ENCODE measurements around the gene NOTCH4.
"Not testable (repeated sequence)": the region's sequence is repeated elsewhere in the genome, so short reads cannot be mapped to it uniquely, and the experiment has no call there.

Gene NOTCH4

DNA sequence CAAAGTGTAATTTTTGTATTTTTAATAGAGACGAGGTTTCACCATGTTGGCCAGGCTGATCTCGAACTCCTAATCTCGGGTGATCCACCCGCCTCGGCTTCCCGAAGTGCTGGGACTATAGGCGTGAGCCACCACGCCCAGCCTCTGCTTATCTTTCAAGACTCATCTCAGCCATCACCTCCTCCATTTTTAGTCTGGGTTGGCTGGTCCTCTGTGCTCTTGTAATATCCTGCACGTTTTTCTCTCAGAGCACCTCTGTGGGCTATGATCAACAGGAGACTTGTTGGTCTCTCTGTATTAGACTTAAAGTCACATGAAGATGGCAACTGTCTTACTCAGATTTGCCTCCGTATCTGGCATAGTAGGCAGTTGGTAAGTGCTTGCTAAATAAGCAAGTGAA lies 7.6 kb downstream of the NOTCH4 start:
- DNase-seq, result peak; percentile 65

DNA sequence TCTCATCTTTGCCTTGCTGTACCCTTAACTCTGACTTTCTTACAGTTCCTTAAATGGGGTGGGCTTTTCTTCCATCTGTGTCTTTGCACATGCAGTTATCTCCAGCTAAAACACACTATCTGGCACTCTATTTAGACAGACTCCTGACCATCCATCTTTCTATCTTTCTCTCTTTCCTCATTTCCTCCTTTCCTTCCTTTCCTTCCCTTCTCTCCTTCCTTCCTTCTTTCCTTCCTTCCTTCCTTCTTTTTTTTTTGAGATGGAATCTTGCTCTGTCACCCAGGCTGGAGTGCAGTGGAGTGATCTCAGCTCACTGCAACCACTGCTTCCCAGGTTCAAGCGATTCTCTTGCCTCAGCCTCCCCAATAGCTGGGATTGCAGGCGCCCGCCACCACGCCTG lies 8.2 kb downstream of the NOTCH4 start:
- DNase-seq, result no peak

DNA sequence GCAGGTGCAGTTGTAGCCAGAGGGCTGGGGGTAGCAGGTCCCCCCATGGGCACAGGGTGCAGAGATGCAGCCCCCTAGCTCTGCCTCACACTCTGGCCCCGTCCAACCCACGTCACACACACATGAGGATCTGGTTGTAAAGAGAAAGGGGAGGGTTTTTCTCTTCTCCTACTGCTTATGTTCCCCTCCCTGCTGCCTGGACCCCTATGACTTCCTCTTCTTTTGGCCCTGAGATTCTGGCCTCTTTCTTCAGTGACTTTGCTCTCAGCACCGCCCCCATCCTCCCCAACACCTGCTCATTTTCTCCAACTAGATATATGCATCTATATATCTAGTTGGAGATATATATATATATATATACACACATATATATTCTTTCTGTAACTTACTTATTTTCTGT lies 9.7 kb downstream of the NOTCH4 start:
- DNase-seq, result no peak

DNA sequence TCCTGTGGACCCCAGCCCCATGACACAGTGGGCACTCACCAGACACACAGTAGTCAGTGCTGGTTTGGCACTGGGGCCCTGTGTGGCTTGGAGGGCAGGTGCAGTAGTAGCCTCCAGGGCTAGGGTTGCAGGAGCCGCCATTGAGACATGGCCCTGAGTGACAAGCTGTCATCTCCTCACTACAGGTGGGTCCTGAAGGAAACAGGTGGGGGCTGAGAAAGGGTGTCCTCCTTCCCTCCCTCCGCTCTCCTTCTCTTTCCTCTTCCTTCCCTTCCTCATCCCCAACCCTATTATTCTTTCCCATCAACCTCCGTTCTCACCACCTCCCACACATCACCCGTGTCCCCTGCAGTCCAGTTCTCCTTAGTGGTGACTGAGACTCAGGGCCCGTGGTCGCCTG lies 10.2 kb downstream of the NOTCH4 start:
- no peak for DNase-seq

DNA sequence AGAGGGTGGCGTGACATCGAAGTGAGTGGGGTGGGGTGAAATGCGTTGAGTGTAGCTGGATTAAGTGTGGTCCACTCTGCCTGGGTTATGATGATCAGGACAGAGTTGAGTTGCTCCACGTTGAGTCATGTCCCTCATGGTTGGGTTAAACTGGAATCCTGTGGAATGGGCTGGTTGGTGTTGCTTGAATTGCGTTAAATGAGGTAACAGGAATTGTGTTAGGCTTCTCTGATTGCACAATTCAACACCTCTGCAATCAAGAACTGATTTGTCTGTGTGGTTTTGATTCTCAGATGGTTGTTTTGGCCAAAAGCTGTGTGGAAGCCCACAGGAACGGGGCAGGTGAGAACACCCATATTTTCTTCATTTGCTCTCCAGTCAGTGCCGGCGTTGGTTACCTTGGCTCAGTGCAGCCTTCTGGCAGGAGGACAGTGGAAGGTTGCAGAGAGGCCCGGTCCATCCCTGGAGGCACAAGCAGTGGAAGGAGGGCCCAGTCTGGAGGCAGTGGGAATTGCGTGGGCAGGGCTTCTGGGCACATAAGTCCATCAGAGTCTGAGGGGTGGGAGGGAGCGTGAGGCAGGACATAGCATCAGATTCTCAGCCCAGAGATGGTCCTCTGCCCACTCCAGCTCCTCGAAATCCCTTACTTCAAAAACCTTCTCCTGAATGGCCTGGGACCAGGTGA lies 11.6 kb downstream of the NOTCH4 start:
- DNase-seq, result no peak

DNA sequence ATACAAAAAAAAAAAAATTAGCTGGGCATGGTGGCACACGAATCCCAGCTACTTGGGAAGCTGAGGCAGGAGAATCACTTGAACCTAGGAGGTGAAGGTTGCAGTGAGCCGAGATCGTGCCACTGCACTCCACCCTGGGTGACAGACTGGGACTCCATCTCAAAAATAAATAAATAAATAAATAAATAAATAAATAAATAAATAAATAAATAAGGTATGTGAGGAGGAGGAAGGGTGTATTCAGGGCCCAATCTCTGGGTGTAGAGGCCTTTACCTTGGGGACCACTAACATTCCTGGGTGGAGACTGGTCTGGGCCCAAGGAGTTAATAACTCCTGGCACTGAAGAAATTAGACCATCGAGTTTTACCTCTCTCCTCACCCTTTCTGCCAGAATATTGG lies 12.4 kb downstream of the NOTCH4 start:
- not testable (repeated sequence) for DNase-seq

DNA sequence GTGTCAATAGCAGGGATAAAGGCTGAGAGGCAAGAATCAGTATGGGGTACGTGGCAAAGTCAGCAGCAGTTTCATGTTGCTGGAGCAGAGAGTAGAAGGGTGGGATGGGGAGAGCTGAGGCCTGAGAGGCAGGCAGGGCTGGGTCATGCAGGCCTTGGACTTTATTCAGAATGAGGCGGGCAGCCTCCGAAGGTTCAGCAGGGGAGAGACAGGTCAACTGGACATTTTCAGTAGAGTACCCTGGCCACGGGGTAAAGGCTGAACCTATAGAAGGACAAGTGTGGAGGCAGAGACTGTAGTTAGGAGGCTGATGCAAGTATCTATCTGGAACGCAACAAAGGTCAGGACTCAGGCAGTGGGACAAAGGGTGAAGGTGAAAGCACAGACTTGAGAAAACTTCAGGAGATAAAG lies 13.7 kb downstream of the NOTCH4 start:
- no peak for DNase-seq

DNA sequence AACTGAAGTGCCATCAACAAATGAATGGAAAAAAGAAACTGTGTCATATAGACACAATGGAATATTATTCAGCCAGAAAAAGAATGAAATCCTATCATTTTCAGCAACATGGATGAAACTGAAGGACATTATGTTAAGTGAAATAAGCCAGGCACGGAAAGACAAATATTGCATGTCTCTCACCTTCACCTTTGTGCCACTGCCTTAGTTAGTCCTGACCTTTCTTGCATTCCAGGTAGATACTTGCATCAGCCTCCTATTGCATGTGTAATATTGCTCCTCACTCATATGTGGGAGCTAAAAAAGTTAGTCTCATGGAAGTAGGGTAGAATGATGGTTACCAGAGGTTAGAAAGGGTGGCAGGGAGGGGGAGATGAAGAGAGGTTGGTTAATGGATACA lies 14.9 kb downstream of the NOTCH4 start:
- DNase-seq, result no peak

DNA sequence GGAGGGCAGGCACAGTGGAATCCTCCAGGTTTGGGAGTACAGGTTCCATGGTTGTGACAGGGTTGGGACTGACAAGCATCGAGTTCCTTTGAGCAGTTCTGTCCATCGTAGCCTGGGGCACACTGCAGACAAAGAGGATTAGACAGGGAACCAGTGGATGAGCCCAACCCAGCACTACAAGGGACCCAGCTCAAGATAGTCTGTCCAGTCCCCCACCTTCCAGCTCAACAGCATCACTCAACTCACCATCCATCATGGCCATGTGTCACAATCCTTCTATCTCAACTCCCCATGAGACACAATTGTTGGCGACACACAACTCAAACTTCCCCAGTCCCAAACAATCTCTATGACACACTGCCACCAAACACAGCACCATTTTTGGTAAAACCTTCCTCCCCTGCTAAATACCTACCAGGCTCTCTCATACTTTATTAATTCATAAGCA lies 19.6 kb downstream of the NOTCH4 start:
- no peak for DNase-seq

DNA sequence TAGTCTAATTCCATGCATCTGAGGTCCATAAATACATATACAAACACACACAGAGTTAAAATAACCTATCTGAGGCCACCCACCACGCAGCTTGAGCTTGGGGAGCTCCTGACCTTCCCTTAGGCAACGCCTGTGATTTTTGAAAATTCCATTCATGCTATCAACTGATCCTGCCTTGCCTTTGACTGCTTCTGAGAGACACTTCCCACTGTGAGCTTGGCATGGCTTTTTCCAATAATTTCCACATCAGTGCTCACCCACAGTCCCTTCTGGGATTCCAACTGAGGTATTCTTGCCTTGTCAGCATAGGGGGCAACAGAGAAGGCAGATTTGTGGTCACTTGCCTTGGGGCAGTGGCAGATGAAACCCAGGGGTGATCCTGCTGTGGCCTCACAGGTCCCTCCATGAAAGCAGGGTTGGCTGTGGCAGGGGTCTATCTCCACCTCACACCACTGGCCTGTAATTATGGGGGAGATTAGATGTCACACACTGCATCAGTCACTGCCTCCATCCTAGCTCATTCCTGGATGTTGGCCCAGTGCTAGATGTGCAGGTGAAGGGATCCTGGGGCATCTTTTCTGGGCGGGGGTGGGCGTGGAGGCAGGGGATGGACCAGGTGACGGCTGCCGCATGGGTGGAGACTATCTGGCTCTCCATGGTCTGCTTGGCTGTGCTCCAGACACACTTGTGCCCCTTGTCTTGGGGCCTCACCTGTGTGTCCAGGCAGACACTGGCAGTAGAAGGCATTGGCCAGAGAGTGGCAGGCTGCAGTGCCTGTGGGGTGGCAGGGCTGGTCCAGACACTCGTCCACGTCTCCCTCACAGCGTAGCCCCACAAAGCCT lies 20.2 kb downstream of the NOTCH4 start:
- DNase-seq, result no peak

DNA sequence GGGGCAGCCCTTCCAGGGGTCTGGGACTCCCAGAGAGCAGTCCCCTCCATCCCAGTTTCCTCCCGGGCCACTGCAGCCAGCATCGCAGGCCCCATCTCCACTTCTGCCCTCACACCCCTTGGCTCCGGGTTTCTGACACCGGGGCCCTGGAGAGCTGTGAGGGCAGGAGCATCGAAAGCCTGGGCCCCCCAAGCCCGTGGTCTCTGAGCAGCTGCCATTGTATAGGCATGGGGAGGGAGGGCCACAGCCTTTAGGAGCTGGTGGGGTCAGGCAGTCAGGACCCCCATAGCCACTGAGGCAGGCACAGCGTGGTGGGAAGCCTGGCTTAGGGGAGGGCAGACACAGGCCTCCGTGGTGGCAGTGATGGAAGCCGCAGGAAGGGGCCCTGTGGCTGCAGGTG lies 21.7 kb downstream of the NOTCH4 start:
- DNase-seq, result no peak

DNA sequence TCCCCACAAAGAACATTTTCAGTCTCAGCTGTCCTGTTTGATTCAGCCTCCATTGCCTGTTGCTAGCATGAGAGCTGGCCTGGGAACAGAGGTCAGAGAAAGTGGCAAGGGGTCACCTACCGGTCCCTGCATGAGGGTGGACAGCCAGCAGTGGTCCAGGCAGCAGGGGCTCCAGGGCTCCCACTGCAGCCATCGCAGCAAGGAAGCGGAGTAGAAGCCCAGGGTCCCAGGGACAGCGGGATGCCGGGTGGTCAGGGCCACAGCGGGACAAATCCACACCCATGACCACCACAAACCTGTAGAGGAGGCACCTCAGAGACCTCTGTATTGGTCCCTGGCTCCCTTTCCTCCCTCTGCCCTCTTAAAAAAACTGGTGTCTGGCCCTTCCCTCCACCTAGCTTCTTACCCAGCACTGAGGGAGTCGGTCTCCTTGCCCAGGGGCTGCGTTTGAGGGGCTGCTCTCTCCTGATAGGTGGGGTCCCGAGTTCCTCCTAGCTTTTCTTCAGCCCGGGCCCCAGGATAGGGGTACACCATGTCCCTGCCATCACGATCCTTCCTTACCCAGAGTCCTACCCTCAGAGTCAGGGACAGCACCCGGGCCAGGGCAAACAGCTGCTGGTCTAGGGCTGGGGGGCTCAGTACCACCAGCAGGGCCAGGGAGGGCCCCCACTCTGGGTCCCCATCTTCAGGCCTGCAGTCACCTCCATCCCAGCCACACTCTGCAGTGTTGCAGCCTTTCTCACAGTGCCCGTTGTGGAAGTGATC lies 23.0 kb downstream of the NOTCH4 start:
- no peak for DNase-seq

DNA sequence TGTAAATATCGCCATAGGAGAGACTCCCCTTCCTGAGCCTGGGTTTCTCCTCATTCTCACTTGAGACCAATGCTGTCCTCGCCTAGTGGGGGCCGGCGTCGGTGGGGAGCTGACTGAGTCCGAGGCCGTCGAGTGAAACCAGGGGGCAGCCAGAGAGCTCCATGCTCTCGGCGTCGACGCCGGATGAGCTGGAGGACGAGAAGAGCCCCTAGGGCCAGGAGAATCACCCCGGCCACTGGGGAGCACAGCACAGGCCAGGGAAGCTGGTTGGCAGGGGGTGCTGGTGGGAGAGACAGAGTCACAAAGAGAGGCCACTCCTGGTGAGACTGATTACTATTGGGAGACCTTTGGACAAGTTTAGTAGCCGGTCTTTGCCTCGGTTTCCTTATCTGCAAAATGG lies 25.0 kb downstream of the NOTCH4 start:
- DNase-seq, result no peak

DNA sequence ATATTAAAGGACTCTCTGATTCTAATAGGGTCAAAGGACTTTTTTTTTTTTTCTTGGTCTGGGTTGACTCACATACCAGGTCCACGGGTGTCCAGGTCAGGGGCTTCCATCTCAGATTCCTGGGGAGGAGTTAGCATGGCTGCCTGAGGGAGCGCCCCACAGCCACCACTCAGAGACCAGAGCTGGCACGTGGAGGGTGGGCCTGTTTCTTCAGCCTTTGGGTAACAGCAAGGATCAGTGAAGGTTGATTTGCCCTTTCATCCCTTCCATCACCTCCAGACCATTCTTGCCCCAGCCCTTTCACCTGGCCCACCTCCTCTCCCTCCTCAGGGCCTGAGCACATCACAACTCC lies 25.5 kb downstream of the NOTCH4 start:
- no peak for DNase-seq

DNA sequence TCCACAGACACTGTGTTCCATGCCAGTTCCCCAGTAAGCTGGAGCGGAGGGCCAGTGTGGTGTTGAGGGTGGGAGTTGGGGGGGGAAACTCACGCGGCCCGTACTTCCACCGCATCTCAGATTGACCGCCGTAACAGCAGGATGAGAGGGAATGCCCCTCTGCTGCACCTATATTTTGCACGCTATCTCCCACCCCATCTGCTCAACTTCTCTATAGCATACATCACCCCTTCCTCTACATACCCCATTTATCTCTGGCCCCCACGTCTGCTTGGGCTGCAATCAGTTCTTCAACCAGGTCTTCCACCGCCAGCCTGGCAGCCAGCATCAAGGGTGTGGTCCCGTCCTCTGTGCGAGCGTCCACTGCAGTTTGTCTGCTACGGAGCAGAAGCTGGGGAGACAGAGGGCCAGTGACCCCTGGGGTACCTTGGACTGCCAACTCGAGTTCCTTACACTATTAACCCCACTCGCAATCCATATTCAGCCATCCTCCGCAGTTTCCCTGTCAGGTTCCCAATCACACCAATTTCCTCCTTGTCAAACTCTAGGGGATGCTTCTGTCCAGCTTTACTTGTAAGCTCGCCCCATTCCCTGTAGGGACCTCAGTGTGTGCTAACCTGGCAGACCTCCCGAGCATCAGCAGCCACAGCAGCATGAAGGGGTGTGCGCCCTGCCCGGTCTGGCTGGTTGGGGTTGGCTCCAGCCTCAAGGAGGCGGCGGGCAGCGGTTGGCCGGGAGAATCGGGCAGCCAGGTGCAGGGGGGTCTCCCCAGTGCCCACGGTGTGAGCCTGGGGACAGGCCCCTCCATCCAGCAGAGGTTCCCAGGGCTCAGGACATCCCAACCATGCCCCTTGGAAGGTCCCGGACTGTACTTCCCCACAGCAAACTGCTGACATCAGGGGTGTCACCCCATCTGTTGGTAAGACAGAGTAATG lies 26.9 kb downstream of the NOTCH4 start:
- peak; percentile 70 for DNase-seq

DNA sequence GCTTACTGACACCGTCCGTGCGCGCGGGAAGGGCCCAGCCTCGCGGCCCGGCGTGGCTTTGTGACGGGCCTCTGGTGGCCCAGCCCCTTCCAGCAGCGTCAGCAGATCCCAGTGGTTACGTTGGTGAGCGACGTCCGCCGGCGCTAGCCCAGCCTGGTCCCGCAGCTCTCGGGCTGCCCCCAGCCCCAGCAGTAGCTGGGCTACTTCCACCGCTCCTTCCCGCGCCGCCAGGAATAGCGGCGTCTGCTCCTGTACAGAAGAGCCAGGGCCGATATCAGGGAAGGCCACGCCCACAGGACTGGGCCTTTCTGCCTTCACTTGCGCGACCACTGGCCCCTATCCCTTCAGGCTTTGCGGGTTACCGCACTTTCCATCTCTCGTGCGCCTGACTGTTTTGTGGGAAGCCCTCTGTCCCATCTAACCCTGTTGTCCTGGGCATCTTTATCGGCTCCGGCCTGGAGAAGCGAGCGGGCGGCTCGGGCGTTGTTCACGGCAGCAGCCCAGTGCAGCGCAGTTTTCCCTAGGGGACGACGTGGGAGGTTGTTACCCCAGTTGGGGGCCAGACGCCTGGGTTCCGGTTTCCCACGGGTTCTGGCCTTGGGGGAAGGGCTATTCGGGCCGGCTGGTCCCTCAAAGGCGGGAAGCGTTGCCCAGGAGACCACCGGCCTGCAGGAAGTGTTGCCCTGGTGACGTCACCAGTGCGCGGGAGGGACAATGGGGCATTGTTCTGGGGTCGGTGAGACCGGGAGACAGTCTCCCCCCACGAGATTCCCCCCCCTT lies 27.8 kb downstream of the NOTCH4 start:
- peak; percentile 71 for DNase-seq

DNA sequence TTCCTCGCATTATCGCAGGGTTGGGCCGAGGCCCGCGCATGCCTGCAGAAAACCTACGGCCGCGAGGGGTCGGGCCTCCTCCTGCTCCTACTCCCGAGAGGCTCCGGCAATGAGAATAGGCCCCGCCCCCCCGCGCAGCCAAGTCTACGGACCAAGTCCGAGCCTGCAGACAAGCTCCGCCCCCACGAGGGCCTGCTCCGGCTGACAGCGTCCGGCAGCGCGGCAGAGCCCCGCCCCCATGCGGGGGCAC lies 28.3 kb downstream of the NOTCH4 start:
- DNase-seq, result peak; percentile 99

DNA sequence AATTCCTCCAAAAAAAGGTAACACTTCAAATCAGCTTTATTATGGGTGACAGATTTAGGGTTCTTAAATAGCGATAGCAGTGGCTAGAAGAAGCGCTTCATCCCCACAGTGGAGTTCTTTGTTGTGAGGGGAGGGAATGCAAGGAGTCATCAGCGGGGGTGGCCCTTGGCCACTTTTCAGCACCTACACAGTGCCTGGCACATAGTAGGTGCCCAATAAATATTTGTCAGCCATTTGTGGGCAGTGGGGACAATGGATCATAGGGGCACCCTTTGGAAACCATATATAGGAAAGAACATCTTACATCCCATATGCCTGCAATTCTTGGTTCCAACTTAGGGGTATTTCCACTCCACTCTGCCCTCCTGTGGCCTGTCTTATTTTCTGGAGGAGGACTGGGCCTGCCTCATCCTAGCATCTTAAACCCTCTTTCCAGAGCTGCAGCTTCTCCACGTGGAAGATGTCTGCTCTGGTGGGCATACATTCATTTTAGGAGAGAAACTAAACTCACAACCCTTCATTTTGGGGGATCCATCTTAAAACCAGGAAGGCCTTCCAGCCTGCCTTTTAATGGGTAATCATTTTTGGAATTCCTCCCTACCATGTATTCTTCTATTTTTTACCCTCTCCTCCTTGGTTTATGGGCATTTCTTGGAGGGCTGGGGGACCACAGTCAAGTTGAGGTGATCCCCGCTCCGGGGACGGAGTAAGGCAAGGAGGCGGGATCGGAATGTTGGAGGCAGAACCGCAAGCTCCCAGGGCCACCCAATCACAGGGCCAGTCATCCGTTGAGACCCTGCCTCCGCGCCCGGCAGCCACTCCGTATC lies 28.8 kb downstream of the NOTCH4 start:
- DNase-seq, result peak; percentile 83

DNA sequence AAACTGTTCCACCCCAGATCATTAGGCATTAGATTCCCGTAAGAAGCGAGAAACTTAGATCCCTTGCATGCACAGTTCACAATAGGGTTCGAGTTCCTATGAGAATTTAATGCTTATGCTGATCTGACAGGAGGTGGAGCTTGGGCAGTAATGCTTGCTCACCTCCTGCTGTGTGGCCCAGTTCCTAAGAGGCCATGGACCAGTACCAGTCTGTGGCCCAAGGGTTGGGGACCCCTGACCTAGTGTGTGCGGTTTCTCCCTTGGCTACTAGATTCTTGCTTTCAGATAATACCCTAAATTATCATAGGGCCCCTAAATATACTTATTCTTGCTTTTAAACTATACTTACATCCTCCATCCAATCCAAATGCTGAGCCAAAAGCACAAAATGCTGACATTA lies 29.5 kb downstream of the NOTCH4 start:
- no peak for DNase-seq

DNA sequence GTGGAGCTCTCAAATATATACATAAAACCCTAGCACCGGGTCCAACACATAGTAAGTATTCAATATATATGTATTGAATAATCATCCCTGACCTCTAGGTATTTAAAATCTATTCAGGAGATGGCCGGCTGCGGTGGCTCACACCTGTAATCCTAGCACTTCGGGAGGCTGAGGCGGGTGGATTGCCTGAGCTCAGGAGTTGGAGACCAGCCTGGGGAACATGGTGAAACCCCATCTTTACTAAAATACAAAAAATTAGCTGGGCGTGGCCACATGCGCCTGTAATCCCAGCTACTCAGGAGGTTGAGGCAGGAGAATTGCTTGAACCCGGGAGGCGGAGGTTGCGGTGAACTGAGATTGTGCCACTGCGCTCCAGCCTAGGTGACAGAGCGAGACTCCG lies 30.8 kb downstream of the NOTCH4 start:
- DNase-seq, result not testable (repeated sequence)

DNA sequence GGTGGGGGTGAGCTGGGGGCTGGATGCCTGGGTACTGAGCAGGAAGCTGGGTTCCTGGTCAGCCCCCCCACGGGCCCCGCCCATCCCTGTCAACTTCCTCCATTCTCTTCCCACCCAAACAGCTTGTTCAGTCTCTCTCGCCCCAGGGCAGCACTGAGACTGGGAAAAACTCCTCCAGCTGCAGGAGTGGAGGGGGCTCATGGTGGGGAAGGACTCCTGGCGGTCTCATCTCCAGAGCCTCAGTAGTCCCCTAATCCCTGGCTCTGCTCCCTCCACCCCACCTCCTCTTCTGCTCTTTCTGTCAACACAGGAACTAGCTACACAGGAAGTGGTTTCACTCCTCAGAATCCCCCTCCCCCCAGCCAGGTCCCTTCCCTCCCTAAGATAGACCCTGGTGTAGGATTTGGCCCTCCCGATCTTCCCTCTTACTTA lies 31.2 kb downstream of the NOTCH4 start, which contains the start of gene GPSM3:
Gene GPSM3, minus strand, starts transcription at position 36 of the 432 bp plus-strand sequence. CDS start 130 bp downstream, outside the sequence.
- DNase-seq, result peak; percentile 57

All from hematopoietic multipotent progenitor cell treated with erythropoietin and hydrocortisone succinate and interleukin-3 and kit ligand, for 8 days (in vitro differentiated cells).